CD14-positive monocyte (primary cell): ENCODE measurements around the gene GHRL. TPM values are rescaled to one million over a fixed set of nuclear protein-coding genes. Genes with fewer than 3 reads are reported as not detected.

Experiments used
- DNase-seq, 3 donors: peaks; one replicate each; pipeline ENCODE4 v3.0.0-alpha.2; 2011 to 2022
- H2AFZ ChIP-seq: 2 replicates; pipeline ENCODE4 v1.6.0; 2012; ENCODE audit warnings: mild to moderate bottlenecking, low read depth, low read length, inconsistent platforms; ENCODE audit not compliant: insufficient read depth, poor library complexity, severe bottlenecking
- H3K27ac ChIP-seq, 2 donors: 1 replicate in 1 of 2; 2 replicates in 1 of 2; pipeline ENCODE4 v1.5.1; 2012 to 2013; ENCODE audit warnings: low read length in 2 of 2, control low read depth in 1 of 2, inconsistent platforms in 1 of 2, low read depth in 1 of 2, mild to moderate bottlenecking in 1 of 2
- H3K27me3 ChIP-seq, 2 donors: one replicate each; pipeline versions ENCODE4 v1.6.0 to v1.6.1; 2011 to 2013; ENCODE audit warnings: low read length in 2 of 2; ENCODE audit not compliant: control insufficient read depth in 2 of 2, insufficient read depth in 2 of 2
- H3K36me3 ChIP-seq, 2 donors: replicated peaks in 1 of 2; 1 replicate in 1 of 2; 2 replicates in 1 of 2; pipeline versions ENCODE4 v1.5.1 to v1.6.1; 2012 to 2013; ENCODE audit warnings: low read length in 2 of 2, control low read depth in 1 of 2, inconsistent platforms in 1 of 2, mild to moderate bottlenecking in 1 of 2; ENCODE audit not compliant: insufficient read depth in 2 of 2, control insufficient read depth in 1 of 2
- H3K4me1 ChIP-seq, 2 donors: 1 replicate in 1 of 2; 2 replicates in 1 of 2; pipeline versions ENCODE4 v1.5.1 to v1.6.1; 2012 to 2013; ENCODE audit warnings: low read length in 2 of 2, control low read depth in 1 of 2, inconsistent platforms in 1 of 2, mild to moderate bottlenecking in 1 of 2, moderate library complexity in 1 of 2; ENCODE audit not compliant: insufficient read depth in 2 of 2, control insufficient read depth in 1 of 2
- H3K4me2 ChIP-seq: replicated peaks from 2 replicates; pipeline ENCODE3; 2012; ENCODE audit warnings: low read length, moderate library complexity, mild to moderate bottlenecking; ENCODE audit not compliant: poor library complexity, severe bottlenecking; ENCODE audit errors: extremely low read depth
- H3K4me3 ChIP-seq, 3 experiments: fragments of 200-600 bp in 1 of 3; sonication (generic) in 1 of 3; replicated peaks in 1 of 3; 1 replicate in 2 of 3; 2 replicates in 1 of 3; pipeline ENCODE4 v1.5.1; 2011 to 2013; ENCODE audit warnings: low read length in 3 of 3, mild to moderate bottlenecking in 3 of 3, control low read depth in 2 of 3, low read depth in 2 of 3, inconsistent platforms in 1 of 3, moderate library complexity in 1 of 3
- H3K79me2 ChIP-seq: 2 replicates; pipeline ENCODE4 v1.6.0; 2012; ENCODE audit warnings: mild to moderate bottlenecking, control low read depth, inconsistent platforms, low read length, moderate library complexity; ENCODE audit not compliant: insufficient read depth
- H3K9ac ChIP-seq: 2 replicates; pipeline ENCODE4 v1.6.0; 2017; ENCODE audit warnings: low read length, mild to moderate bottlenecking; ENCODE audit not compliant: insufficient read depth, poor library complexity, severe bottlenecking
- H3K9me3 ChIP-seq, 2 donors: replicated peaks in 1 of 2; 1 replicate in 1 of 2; 2 replicates in 1 of 2; pipeline versions ENCODE4 v1.5.1 to v1.6.1; 2012 to 2013; ENCODE audit warnings: low read length in 2 of 2, control low read depth in 1 of 2; ENCODE audit not compliant: control insufficient read depth in 1 of 2, insufficient read depth in 1 of 2
- H4K20me1 ChIP-seq: 2 replicates; pipeline ENCODE4 v1.6.0; 2012; ENCODE audit warnings: mild to moderate bottlenecking, low read length, control low read depth, moderate library complexity; ENCODE audit not compliant: insufficient read depth
- H3K27ac Mint-ChIP-seq, 7 donors: one replicate each; pipeline ENCODE4 v1.8.0; 2020; ENCODE audit warnings: mild to moderate bottlenecking in 7 of 7, mixed read lengths in 7 of 7, moderate library complexity in 6 of 7, inconsistent platforms in 2 of 7
- H3K27me3 Mint-ChIP-seq, 3 donors: one replicate each; pipeline ENCODE4 v1.8.0; 2021 to 2022; ENCODE audit warnings: low read depth in 3 of 3, mild to moderate bottlenecking in 3 of 3, mixed read lengths in 3 of 3, moderate library complexity in 3 of 3, inconsistent platforms in 1 of 3
- H3K36me3 Mint-ChIP-seq, 2 donors: one replicate each; pipeline ENCODE4 v1.8.0; 2020; ENCODE audit warnings: mixed read lengths in 2 of 2, inconsistent platforms in 1 of 2, mild to moderate bottlenecking in 1 of 2
- H3K4me1 Mint-ChIP-seq: one replicate; pipeline ENCODE4 v1.8.0; 2020; ENCODE audit warnings: mild to moderate bottlenecking, mixed read lengths
- H3K4me3 Mint-ChIP-seq, 2 donors: one replicate each; pipeline ENCODE4 v1.8.0; 2020; ENCODE audit warnings: mild to moderate bottlenecking in 2 of 2, mixed read lengths in 2 of 2, moderate library complexity in 1 of 2
- H3K9me3 Mint-ChIP-seq, 7 donors: one replicate each; pipeline ENCODE4 v1.8.0; 2020 to 2022; ENCODE audit warnings: mixed read lengths in 7 of 7, mild to moderate bottlenecking in 6 of 7, moderate library complexity in 6 of 7, inconsistent platforms in 2 of 7
- CTCF ChIP-seq: fragments of 200-600 bp; IDR thresholded peaks from one replicate; pipeline ENCODE4 v1.8.0; 2022; ENCODE audit warnings: antibody characterized with exemption, mild to moderate bottlenecking
- WGBS: methylation state at CpG from one replicate; pipeline ENCODE4 v1.1.5; 2013; ENCODE audit warnings: missing lambda C conversion rate; ENCODE audit not compliant: insufficient coverage; 5-methylcytosine and 5-hydroxymethylcytosine counted together
- intact Hi-C, 2 donors: fragments of 100-400 bp; cut with micrococcal nuclease; formaldehyde crosslinking; loops; one replicate each; pipeline versions ENCODE4 v1.15.0 to v1.15.1; 2023
- polyA plus RNA-seq, 3 donors: library from polyadenylated mRNA; depleted of rRNA in 1 of 3; unstranded in 2 of 3; stranded (reverse) in 1 of 3; fragments of 300-500 nt in 2 of 3; fragments of >200 nt in 1 of 3; fragmentation: Illumina TruSeq in 2 of 3; gene quantifications; 1 replicate in 2 of 3; 2 replicates in 1 of 3; pipeline ENCODE4 v1.2.3, GENCODE V29; 2012 to 2021

GHRL gene
- polyA plus RNA-seq, 3 donors, result 2.3 to 9.9 (median 7.0) TPM

DNA sequence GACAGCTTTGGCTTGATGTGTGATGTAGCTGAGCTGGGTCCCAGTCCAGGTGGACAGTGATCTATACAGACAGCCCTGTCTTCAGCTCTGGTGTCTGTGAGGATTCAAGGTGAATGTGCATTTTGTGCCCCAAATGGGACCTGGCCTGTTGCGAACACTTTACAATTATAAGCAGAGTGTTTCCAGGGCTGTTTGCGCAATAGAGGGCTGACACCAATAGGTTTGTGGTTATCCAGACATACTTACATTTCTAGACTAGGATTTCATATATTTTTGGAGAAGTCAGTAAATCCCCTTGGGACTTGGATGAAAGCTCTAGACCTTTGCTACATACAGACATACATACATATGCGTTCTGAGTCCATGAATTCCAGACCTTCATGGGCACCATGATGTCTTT, 48.7 kb downstream of the GHRL start:
- peaks cover 1% of the 10 kb centered on the region for H4K20me1 ChIP-seq
- no peak overlapping the region for H3K4me3 ChIP-seq
- H3K27ac Mint-ChIP-seq, result peak overlapping the region in 1 of 7 donors; percentile 47
- H3K36me3 Mint-ChIP-seq, result peaks cover 17 to 22% of the 10 kb centered on the region in 2 donors
- no peaks in the 10 kb centered on the region for H3K27me3 ChIP-seq
- no CpG with 5 or more reads among the region's 3 CpGs for WGBS
- intact Hi-C loops, result loop anchor here in 1 of 2 donors (10.0 kb wide), 1 partner anchor 219 kb away; the partner anchor contains the start of gene FANCD2
- H3K9ac ChIP-seq, result no peak overlapping the region
- peaks cover 8% of the 10 kb centered on the region for H3K79me2 ChIP-seq
- DNase-seq, result peak in 1 of 3 donors; percentile 40
- peaks cover 15 to 44% (median 31%) of the 10 kb centered on the region in 7 donors for H3K9me3 Mint-ChIP-seq
- peaks cover 20% of the 10 kb centered on the region for H3K4me1 Mint-ChIP-seq
- H3K36me3 ChIP-seq, result no peaks in the 10 kb centered on the region
- H3K27ac ChIP-seq, result no peak overlapping the region
- no peak for TF ChIP-seq CTCF
- peaks cover 17 to 23% of the 10 kb centered on the region in 2 donors for H3K9me3 ChIP-seq
- H3K4me3 Mint-ChIP-seq, result no peak overlapping the region
- peaks cover 0 to 4% (median 2%) of the 10 kb centered on the region in 3 donors for H3K27me3 Mint-ChIP-seq
- H3K4me2 ChIP-seq, result no peak overlapping the region
- no peak overlapping the region for H2AFZ ChIP-seq
- H3K4me1 ChIP-seq, result peaks cover 5 to 17% of the 10 kb centered on the region in 2 donors

GRCh38 chr3:10242182-10243065, 50.3 kb downstream of the GHRL start:
- Histone ChIP-seq H3K9ac (no peak overlapping the region), H3K27ac (no peak overlapping the region), H3K36me3 (no peaks in the 10 kb centered on the region), H3K4me1 (peaks cover 4 to 14% of the 10 kb centered on the region in 2 donors), H3K4me2 (no peak overlapping the region), H3K27me3 (no peaks in the 10 kb centered on the region), H4K20me1 (no peaks in the 10 kb centered on the region), H3K4me3 (no peak overlapping the region), H3K79me2 (no peaks in the 10 kb centered on the region), H3K9me3 (peaks cover 17 to 23% of the 10 kb centered on the region in 2 donors), H2AFZ (no peak overlapping the region)
- DNase-seq, result no peak
- intact Hi-C loops, result loop anchor here in 1 of 2 donors (10.0 kb wide), 1 partner anchor 218 kb away; the partner anchor contains the start of gene FANCD2
- peaks cover 15 to 36% (median 27%) of the 10 kb centered on the region in 7 donors for H3K9me3 Mint-ChIP-seq
- peaks cover 21 to 25% of the 10 kb centered on the region in 2 donors for H3K36me3 Mint-ChIP-seq
- peaks cover 23% of the 10 kb centered on the region for H3K4me1 Mint-ChIP-seq
- no peak for TF ChIP-seq CTCF
- H3K27ac Mint-ChIP-seq, result peak overlapping the region in 4 of 7 donors; percentile 42 to 64 (median 58)
- 100% methylated on average over 2 of the region's 7 CpGs for WGBS
- H3K4me3 Mint-ChIP-seq, result no peak overlapping the region
- H3K27me3 Mint-ChIP-seq, result peaks cover 0 to 4% (median 2%) of the 10 kb centered on the region in 3 donors
